GM18505 (cell line): ENCODE results near the gene IL17RD.

Experiments
- ATAC-seq: cut with Tn5 transposase; IDR thresholded peaks from one replicate; pipeline ENCODE4 v1.9.1; 2021; ENCODE audit not compliant: unreplicated experiment
- POLR2A ChIP-seq: IDR thresholded peaks from 4 replicates; pipeline ENCODE4 v1.6.1; 2011; ENCODE audit warnings: borderline replicate concordance; ENCODE audit not compliant: insufficient read depth, insufficient read length; ENCODE audit errors: extremely low read depth

The IL17RD gene

DNA sequence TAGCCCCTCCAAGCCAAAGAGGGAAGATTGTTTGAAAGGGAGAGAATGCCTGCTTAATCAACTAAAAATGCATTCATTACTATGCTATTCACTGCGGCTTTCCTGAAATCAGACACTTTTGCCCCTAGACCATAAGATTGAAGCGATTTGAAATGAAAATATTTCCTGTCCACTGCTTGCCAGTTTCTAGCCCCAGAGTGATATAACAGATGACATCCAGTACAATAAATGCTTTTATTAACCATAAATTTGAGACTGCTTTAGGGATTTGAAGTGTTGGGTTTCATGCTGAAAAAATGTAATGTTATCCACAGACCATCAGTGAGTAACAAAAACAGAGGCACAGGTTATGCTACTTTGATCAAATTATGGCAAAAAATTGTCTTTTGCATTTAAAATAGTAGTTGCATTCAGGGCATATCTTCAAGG is 14.1 kb downstream of the IL17RD start:
- no peak for TF ChIP-seq POLR2A
- no peak for ATAC-seq

DNA sequence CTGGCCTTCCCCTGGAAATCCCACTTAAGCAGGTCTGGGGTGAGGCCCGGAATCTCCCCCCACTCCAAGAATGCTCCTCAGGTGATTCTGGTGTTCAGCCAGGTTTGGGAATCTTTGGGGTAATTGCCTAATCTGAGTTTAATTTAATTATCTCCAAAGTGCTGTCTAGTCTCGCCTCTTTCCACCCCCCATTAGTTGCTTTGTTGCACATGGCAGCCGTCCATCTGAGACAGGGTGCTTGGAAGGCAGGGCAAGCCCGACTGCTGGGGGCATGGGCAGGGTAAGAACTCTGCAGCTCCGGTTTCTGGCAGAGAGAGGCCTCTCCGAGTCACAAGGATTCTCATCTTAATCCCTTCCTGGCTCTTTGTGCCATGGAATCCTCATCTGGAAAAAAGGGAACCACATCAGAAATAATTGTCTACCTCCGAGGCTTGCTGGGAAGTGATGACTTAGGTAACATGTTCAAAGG is 15.0 kb downstream of the IL17RD start:
- TF ChIP-seq POLR2A = no peak
- no peak for ATAC-seq

DNA sequence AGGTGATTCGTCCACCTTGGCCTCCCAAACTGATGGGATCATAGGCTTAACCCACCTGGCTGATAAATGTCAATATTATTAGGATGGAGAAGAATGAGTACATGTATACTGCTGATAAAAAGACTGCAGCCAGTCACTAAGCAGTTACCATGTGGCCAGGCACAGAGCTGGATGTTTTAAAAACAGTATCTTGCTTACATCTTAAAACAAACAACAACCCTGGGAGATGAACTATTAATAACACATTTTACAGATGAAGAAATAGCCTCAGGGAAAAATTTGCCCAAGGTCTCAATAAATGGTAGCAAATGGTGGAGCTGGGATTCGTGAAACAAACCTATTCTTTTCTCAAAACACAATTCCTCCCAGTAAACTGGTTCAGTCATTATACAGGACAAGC is 18.1 kb downstream of the IL17RD start:
- no peak for TF ChIP-seq POLR2A
- ATAC-seq = no peak

DNA sequence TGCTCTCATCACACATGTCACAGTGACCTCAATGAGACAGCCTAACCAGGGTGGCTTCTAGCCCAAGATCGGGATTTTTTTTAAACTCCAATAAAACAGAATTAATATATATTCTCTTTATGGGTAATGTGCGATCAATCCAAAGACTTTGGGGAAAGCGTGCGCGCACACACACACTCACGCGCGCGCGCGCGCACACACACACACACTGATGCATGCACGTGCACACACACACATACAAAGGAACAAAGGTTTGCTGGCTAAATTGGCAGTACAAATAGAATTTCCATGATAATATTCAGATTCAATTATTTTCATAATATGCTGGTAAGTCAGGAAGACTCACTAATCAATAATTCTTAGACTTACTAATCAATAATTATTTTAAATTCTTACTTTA is 19.3 kb downstream of the IL17RD start:
- TF ChIP-seq POLR2A = no peak
- no peak for ATAC-seq

DNA sequence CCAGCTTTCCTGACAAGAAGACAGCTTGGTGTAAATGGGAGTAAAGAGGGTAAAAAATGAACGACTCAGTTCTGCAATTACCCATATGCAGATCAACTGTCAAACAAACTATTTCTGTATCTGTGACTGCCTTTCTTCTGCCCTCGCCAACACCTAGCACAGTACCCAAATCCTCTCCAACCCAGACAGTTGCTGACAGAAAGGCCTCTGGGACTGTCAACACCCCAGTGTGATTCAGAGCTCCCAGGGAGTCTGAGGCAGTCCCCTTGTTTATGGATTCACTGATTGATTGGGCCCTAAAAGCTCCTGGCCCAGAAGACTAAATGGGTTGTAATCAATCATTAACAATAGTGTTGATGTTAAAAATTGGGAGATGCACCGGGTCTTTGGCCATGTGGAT is 20.2 kb downstream of the IL17RD start:
- TF ChIP-seq POLR2A = no peak

DNA sequence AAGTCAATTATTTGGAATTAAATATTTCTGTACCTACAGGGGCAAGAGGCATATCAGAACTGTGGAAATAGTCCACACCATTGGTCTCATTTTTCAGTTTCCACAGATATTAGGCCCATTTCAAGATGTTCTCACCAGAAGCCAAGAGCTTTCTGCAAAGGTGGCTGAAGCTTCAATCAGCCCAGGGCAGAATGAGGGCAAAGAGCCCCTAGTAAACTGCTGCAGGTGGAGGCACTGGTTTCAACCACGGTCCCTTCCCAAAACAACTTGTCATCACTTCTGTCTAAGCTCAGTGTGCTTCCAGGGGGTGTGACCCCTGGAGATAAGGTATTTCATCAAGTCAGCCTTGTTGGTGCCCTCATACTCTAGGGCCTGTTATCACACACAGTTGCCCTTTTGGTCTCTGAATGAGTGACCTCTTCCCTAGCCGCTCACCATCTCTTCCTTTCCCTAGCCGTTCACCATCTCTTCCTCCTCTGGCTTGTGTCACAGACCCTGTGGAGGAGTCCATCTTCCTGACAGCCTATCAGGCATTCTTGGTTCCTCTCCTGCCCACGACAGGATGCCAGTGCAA is 21.2 kb downstream of the IL17RD start:
- no peak for ATAC-seq
- TF ChIP-seq POLR2A = no peak

More for the DNA sequence above, 20.2 kb downstream of the IL17RD start:
- ATAC-seq = no peak

DNA sequence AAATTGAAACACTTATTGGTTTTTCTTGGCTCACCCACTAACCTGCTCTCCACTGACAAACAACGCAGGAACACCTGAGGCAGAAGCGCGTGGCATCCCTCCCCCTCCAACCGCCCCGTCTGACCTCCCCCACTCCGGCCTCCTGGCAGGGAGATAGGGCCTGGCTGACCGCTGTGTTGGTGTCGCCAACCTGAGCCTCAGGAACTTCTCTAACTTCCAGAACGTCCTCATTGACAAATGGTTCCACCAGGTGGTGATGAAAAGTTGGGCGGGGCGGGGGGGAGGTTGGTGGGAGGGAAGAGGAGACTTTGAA is 22.8 kb downstream of the IL17RD start:
- no peak for ATAC-seq
- no peak for TF ChIP-seq POLR2A

DNA sequence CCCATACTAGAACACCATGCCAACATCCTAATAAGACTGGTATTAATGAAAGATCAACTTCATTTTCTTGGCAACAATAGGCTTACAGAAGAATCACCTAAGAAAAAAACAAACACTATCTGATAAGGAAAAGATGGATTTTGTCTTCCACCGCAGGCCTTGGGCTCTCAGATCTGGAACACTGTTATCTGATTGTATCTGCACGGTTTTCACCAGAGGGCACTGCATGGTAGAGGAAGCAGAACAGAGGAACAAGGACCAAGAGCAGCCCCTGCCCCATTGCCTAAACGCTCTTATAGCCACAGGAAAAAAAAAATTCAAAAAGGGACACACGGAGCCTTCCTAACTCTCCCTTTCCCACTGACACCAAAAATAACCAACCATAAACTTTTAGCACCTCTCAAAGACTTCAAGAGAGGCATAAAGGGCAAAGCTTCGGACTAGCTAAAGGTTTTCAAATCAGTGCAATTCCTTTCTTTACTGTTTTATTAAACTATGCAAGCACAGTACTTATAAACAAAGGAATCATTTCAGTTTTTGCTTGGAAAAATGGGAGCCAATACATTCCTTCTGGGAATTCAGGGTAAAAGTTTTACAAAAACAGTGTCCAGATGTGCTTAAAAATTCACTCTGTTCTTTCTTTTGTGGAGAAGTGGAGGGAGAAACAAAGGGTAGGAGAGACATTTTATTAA is 23.3 kb downstream of the IL17RD start:
- ATAC-seq = no peak
- TF ChIP-seq POLR2A = no peak

DNA sequence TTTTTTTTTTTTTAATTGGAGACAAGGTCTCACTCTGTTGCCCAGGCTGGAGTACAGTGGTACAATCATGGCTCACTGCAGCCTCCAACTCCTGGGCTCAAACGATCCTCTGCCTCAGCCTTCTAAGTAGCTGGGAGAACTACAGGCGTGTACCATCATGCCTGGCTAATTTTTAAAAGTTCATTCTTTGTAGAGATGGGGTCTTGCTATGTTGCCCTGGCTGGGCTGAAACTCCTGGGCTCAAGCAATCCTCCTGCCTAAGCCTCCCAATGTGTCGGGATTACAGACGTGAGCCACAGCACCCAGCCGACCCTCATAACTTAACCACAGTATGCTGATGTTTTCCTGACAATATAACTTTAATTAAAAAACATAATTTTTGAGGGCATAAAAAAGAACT is 24.3 kb downstream of the IL17RD start:
- ATAC-seq = no peak
- no peak for TF ChIP-seq POLR2A

DNA sequence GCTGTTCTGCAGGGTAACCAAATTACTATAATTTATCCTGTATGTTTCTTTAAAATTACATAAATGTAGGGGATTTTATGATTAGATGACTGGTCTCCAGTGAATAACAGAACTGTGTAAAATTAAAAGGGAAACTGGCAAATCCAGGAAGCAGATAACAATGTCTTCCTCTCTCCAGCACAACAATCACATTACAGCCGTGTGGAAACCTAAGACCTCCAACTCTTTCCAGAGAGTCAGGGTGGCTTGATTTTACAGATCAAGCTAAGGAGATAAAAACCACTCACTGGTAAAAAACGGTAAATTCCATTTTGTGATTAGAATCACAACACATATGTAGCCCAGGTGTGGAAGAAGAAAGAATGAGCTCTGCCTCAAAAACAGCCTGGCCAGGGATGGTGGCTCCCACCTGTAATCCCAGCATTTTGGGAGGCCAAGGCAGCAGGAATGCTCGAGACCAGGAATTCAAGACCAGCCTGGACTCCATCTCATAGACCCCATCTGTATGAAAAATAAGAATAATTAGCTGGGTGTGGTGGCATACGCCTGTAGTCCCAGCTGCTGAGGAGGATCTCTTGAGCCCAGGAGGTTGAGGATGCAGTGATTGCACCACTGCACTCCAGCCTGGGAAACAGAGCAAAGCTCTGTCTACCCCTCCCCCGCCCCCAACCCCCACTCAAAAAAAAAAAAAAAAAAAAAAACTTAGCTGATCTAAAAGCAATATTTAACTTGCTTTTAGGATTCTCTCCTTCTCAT is 29.0 kb downstream of the IL17RD start:
- TF ChIP-seq POLR2A = no peak
- no peak for ATAC-seq

DNA sequence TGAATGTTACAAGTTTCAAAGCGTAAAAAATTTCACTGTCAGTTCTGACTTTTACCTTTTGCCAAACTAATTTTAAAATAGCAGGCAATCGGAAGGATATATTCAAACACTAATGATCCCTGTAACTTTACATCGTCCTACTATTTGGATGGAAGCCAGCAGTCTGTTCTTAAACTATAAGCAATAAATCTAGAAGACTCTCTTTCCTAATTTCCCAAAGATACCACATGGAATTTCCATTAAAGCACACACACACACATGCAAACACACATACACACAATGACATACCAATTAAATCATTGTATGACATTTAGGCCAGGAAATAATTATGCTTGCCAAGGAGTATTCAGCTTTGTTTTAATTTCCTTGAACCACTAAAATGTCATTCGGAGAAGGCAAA is 32.0 kb downstream of the IL17RD start:
- no peak for ATAC-seq
- no peak for TF ChIP-seq POLR2A

DNA sequence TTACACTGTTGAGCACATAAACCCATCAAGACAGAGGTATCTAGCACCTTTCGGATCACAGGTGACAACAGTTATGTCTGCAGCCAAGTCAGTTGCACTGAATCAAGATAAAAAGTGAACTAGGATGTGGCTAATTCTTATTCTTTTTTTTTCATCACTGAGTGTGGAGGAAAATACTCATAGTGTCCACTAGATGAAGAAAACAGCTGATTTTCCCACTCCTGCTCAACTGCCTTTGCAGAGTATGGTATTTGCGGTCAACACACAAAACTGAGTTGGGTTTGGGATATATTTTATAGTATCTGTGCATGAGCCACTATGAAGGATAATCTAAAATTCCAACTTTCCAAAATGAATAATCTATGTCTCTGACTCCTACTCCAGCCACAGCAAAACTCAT is 32.5 kb downstream of the IL17RD start:
- TF ChIP-seq POLR2A = no peak
- ATAC-seq = no peak

DNA sequence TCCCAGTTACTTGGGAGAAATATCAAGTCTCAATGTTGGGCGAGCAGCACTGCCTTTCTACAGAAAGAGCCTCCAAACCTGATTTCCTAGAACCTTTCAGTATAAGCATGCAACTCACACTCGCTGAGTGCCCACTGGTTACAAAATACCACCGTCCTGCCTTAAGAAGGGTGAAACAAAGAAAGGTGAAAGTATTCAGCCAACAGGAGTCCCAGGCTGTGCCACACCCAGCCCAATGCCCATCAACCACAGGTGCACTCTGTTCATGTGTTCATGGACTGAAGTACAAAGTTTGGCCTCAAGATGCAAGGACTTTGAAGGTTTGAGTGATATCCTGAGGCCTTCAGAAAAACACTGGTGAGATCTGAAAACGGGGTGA is 34.0 kb downstream of the IL17RD start:
- ATAC-seq = no peak
- TF ChIP-seq POLR2A = no peak
